Kidney epithelial cell (primary cell): ENCODE results near the gene MRPS2. TPM values are rescaled to one million over a fixed set of nuclear protein-coding genes. Genes with fewer than 3 reads are reported as not detected.

ENCODE experiments used
- DNase-seq: peaks from one replicate; pipeline ENCODE4 v3.0.0-alpha.2; 2010; ENCODE audit warnings: low read depth
- H3K27me3 ChIP-seq: 2 replicates; pipeline ENCODE4 v1.6.0; 2011; ENCODE audit warnings: low read length; ENCODE audit not compliant: control insufficient read depth, insufficient read depth
- H3K36me3 ChIP-seq: 2 replicates; pipeline ENCODE4 v1.5.1; 2011; ENCODE audit warnings: low read length; ENCODE audit not compliant: control insufficient read depth, insufficient read depth
- H3K4me3 ChIP-seq: 2 replicates; pipeline ENCODE4 v1.5.1; 2011; ENCODE audit warnings: low read depth, mild to moderate bottlenecking, control low read depth, low read length
- CTCF ChIP-seq: IDR thresholded peaks from 2 replicates; pipeline ENCODE4 v1.5.1; 2011; ENCODE audit warnings: mild to moderate bottlenecking, moderate library complexity, low read length, control low read depth, inconsistent platforms; ENCODE audit not compliant: insufficient read depth, poor library complexity, severe bottlenecking
- total RNA-seq: library from RNA; depleted of rRNA; stranded (reverse); fragments of >200 nt; gene quantifications from 2 replicates; pipeline ENCODE4 v1.2.3, GENCODE V29; 2015

MRPS2 gene
- total RNA-seq, 1 donor from 2014 or later = 72.4 TPM

- Histone ChIP-seq H3K4me3 (no peak overlapping the region), H3K36me3 (no peaks in the 10 kb centered on the region), H3K27me3 (peaks cover 2% of the 10 kb centered on the region)
- no peak for DNase-seq
- TF ChIP-seq CTCF = no peak
Observed at GRCh38 chr9:135461936-135462335, 38.5 kb upstream of the MRPS2 start.

GRCh38 chr9:135463140-135463539, 37.3 kb upstream of the MRPS2 start:
- Histone ChIP-seq H3K27me3 (no peaks in the 10 kb centered on the region), H3K4me3 (no peak overlapping the region), H3K36me3 (no peaks in the 10 kb centered on the region)
- no peak for TF ChIP-seq CTCF
- DNase-seq = no peak

- no peaks in the 10 kb centered on the region for H3K27me3 ChIP-seq
Observed at GRCh38 chr9:135464181-135464580, 36.3 kb upstream of the MRPS2 start.

GRCh38 chr9:135468854-135469521, 31.5 kb upstream of the MRPS2 start:
- Histone ChIP-seq H3K27me3 (no peaks in the 10 kb centered on the region), H3K36me3 (no peaks in the 10 kb centered on the region), H3K4me3 (no peak overlapping the region)
- no peak for TF ChIP-seq CTCF
- DNase-seq = no peak

More at GRCh38 chr9:135464181-135464580, 36.3 kb upstream of the MRPS2 start:
- Histone ChIP-seq H3K4me3 (no peak overlapping the region), H3K36me3 (no peaks in the 10 kb centered on the region)
- no peak for DNase-seq
- no peak for TF ChIP-seq CTCF

- TF ChIP-seq CTCF = no peak
- H3K4me3 ChIP-seq = no peak overlapping the region
- no peaks in the 10 kb centered on the region for H3K27me3 ChIP-seq
- DNase-seq = no peak
- no peaks in the 10 kb centered on the region for H3K36me3 ChIP-seq
Observed at GRCh38 chr9:135471791-135472640, 28.5 kb upstream of the MRPS2 start.
